ENCODE data around the gene MUC4.
"Not testable (repeated sequence)": the region's sequence is repeated elsewhere in the genome, so short reads cannot be mapped to it uniquely, and the experiment has no call there.

Gene MUC4

DNA sequence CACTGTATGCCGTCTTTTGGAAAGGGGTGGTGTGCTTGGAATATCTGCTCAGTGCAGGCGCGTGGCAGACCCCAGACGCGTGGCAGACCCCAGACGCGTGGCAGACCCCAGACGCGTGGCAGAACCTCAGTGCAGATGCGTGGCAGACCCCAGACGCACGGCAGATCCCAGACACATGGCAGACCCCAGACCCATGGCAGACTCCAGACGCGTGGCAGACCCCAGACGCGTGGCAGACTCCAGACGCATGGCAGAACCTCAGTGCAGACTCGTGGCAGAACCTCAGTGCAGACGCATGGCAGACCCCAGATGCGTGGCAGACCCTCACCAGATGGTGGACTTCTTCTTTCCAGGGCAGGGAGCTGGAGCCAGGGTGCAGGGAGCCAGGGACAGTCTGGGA is 637 bp upstream of the MUC4 start:
- no peak for DNase-seq

- DNase-seq = no peak
Measured at GRCh38 chr3:195810455-195810845, 1.3 kb downstream of the MUC4 start.

DNA sequence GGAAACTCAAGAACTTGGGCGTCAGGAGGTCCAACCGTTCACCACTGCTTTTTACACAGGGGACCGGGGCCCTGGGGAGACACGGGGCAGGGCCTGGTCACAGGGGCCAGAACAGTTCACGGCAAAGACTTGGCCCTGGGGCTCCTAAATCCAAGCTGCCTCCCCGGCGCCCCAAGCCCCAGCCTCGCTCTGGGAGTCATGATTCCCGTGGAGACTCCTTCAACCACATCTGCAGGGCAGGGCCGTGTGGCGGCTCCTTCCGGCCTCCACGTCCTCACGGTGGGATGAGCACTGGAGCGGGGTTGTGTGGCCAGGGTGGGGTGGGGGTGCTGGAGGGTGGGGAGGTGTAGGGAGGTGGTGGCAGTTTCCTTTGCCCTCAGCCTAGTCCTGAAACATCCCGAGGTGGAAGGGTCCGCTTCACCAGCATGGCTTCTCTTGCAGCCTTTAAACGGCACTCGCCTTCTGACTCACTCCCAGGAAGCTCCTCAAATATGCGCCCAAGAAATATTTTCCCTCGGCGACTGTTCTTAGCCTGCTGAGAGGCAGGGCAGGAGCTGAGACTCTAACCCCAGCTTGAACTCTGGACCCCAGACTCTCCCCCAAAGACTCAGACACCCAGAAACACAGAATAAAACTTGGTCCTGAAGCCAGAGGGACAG is 1.8 kb downstream of the MUC4 start:
- no peak for DNase-seq

DNA sequence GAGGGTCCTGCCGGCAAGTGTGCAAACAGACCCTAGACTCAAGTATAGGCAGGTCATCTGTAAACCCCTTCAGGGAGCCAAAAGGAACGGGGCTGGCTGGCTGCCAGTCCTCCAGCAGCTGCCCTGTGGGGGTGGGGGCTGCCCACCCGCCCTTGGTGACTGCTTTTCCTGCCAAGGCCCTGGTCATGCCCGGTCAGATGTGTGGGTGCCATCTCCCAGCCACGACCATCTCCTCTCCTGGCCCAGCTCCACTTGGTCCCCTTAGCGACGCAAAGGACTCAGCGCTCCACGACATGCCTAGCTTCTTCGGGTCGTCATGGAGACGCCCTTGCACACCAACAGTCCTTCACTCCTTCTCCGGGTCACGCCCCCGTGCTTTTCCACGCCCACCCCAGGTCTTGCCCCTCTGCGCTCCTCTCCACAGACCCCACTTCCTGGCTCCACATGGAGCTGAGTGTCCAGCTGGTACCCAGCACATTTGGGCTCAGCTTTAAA is 2.4 kb downstream of the MUC4 start:
- peak; percentile 32 for DNase-seq

DNA sequence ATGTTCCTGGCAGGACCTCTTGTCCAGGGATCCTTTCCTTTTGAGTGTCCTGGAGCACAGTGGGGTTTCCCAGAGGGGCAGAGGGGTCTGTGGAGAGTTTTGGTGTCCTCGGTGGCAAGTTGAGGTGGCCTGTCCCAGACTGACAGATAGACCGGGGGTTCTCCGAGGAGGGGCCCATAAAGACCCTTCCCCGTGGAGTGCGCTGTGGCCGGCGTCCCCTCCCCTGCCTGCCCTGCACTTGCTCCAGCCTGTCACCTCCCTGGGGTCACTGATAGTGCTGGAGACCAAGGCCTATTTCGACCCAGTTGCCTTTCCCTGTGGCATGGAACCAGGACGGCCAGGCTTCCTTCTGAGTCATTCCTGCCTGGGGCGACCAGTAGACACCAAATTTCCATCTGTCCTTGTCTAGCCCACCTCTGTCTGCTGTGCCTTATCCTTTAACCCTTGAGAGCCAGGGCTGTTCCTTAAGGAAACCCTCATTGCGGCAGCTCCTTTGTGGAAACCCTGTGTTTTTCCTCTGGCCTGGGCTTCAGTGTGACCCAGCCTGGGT is 2.9 kb downstream of the MUC4 start:
- DNase-seq = no peak

DNA sequence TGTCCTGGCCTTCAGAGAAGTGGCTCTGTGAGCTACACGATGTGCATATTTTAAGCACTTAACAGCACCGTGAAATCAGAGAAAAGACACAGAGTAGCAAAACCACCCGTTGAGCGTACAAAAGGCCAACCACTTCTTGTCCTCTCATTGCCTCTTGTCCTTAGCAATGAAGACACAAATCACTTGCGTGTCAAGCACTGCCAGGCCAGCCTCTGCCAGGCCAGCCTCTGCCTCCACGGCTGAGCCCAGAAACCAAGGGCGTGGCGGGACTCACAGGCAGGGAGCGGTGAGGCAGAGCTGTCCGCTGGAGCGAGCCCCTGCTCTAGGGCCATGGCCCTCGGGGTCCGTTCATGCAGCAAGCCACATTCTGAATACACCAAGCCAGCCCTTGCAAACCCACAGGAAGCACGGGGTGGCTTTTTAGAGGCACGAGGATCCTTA is 4.0 kb downstream of the MUC4 start:
- peak; percentile 42 for DNase-seq

DNA sequence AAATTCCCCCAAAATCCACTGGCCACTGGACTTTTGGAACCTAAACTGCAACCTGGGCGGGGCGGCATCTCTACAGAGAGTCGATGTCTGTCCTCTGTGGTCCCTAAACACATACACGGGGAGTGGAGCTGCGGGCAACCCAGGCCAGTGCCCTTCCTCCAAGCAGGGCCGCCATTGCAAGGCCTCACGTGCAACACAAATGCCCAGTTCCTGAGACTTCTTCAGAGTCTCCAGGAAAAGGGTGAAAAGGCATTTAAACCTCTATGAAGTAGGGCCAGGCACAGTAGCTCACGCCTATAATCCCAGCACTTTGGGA is 4.9 kb downstream of the MUC4 start:
- no peak for DNase-seq

DNA sequence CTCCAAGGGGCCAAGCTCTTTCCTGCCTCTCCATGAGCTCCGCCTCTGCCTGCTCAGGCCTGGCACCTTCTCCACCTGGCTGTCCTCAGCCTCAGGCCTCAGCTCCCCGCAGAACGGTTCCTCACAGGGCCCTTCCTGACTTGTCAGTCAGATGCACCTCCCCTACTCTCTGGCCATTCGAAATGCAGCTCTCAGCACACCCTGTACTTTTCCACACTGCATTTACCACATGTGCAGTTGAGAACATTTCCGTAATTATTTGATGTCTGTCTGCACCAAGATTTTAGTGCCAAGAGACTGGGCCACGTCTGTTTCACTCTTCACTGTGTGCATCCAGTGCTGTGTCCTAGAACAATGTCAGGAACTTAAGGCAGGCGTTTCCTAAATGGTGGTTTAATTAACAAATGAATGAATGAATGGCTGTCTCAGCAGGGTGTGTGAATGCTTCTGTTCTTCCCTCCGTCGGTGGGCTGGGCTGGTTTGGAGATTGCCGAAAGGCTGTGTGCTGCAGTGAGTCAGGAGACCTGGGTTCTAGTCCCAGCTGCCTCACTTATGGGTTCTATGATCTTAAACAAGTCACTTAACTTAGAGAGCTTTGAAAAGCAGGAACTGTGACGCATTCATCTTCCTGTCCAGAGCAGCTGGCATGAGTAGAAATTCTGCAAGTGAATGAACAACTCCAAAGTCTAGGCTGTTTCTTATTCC is 5.4 kb downstream of the MUC4 start:
- peak; percentile 39 for DNase-seq

DNA sequence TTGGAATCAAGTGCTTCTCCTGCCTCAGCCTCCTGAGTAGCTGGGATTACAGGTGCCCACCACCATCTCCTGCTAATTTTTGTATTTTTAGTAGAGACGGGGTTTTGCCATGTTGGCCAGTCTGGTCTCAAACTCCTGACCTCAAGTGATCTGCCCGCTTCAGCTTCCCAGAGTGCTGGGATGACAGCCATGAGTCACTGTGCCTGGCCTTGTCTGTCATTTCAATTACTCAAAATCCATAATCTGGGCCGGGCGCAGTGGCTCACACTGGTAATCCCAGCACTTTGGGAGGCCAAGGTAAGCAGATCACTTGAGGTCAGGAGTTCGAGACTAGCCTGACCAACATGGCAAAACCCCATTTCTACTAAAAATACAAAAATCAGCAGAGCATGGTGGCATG is 6.1 kb downstream of the MUC4 start:
- not testable (repeated sequence) for DNase-seq

- peak; percentile 41 for DNase-seq
Measured at GRCh38 chr3:195805181-195805580, 6.5 kb downstream of the MUC4 start.

DNA sequence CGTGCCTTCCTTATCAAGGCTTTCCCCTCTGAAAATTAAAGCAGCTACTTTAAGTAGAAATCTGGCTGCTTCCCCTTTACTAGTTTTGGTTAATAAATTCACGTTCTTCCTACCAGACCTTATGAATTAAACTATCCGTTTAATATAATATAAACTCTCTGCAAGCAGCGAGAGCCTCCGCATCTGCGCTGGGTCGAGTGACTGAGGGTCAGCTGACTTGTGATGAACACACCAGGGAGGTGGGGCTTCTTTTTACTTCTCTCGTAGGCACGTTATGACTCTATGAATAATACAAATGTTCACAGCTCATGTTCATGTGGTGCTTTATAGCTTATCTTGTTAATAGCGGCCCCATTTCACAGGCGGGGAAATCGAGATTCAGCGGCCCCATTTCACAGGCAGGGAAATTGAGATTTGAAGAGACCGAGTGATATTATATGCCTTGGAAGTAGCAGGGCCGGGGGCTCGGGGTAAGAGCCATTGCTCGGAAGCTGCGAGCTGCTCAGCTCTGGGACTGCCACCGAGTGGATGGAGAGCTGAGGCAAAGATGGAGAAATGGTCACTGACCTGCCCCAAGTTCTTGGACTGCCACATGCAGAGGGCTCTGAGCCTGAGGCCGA is 8.3 kb downstream of the MUC4 start:
- DNase-seq = peak; percentile 31

- DNase-seq = peak; percentile 40
Measured at GRCh38 chr3:195802795-195803194, 8.9 kb downstream of the MUC4 start.

- peak; percentile 43 for DNase-seq
Measured at GRCh38 chr3:195802261-195802701, 9.4 kb downstream of the MUC4 start.

- DNase-seq = no peak
Measured at GRCh38 chr3:195801251-195802183, 10.2 kb downstream of the MUC4 start.

DNA sequence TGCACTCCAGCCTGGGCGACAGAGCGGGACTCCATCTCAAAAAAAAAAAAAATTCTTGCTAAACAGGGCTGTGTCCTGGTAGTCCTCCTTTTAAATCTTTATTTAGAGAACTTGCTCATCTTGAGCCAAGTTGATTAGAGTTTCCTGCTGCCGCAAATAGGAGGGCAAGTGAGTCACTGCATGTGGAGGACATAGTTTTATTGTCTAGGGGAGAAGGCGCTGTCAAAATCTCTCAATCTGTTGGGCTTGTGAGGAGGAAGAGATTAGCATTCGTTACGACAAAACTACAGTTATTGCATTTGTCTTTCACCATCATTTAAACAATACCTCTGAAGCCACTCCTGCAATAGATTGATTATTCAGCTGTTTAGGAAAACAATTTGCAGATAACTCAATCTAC is 11.5 kb downstream of the MUC4 start:
- DNase-seq = no peak

DNA sequence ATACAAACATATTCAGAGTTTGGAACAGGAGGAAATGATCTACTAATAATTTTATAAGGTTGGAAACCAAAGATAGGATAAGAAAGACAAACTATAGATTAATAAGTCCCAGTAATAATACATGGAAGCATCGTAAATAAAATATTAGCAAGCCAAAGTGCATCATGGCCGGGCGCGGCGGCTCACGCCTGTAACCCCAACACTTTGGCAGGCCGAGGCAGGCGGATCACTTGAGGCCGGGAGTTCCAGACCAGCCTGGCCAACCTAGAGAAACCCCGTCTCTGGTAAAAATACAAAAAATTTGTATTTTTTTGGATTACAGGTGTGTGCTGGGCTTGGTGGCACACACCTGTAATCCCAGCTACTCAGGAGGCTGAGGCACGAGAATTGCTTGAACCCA is 14.9 kb downstream of the MUC4 start:
- no peak for DNase-seq

DNA sequence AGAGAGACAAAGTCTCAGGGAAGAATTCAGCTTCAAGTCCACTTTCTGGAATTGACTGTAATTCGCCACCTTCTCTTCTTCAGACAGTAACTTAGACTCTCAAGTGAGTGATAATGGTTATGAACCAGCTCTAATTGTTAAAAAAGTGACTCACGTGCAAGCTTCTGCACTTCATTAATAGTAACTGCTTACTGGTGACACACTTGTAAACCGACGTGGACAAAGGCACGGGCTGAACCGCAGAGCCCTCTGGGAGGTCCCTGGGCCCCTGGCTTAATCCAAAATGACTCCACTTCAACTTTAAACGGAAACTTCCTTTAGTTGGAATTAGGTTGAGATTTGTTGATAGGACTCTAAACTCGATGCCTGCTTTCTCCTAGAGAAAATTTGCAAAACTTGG is 17.0 kb downstream of the MUC4 start:
- DNase-seq = no peak

GRCh38 chr3:195792621-195793020 is 19.1 kb downstream of the MUC4 start:
- not testable (repeated sequence) for DNase-seq

GRCh38 chr3:195790901-195791300 is 20.8 kb downstream of the MUC4 start:
- no peak for DNase-seq

DNA sequence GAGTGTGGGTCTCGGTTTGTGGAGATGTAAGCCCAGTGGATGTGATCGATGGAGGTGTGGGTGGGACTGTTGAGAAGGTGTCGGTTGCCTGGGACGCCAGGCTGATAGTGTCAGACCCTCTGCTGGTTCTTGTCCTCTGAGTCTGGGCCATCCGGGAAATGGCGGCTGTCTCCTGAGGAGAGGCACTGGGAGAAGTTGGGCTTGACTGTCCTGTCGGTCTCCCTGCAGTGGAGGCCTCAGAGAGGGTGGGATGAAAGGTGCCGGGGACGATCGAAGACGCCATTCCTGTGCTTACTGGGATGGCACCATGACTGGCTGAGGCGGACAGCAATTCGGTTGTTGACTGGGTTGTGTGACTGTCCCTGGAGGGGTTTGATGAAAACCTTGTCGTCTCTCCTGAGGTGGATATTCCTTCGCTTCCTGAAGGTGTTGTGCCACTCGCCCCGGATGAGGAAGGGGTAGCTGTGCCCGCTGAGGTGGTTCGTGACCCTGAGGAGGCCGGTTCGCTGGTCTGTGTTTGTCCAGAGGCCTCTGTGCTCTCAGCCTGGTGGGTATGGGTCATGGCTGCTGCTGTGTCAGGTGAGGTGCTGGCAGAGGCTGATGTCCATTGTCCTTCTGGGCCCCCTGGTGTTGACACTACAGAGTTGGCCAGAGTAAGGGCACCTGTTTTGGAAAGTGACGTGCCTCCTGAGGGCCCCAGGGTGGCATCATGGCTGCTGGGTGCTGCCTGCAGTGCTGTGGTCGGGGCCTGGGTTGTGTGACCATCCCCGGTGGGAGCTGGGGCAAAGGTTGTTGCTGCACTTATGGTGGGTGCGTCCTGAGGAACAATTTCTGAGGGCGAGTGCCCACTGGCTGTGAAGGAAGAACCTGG is 22.8 kb downstream of the MUC4 start:
- no peak for DNase-seq

- DNase-seq = not testable (repeated sequence)
Measured at GRCh38 chr3:195785781-195786405, 25.8 kb downstream of the MUC4 start.
